Measurements from ENCODE around the gene NHLRC3. TPM values are rescaled to one million over a fixed set of nuclear protein-coding genes. Genes with fewer than 3 reads are reported as not detected.
A peak's percentile ranks its signal among the peaks of the same experiment; 100 is the strongest.
"Not testable (repeated sequence)": the region's sequence is repeated elsewhere in the genome, so short reads cannot be mapped to it uniquely, and the experiment has no call there.

Gene NHLRC3
- total and polyA plus RNA-seq, 2 of the 8 experiments (the other 6 are each of a cell fraction or from before 2014, with no cell fraction given) = 13.1 to 16.9 TPM

DNA sequence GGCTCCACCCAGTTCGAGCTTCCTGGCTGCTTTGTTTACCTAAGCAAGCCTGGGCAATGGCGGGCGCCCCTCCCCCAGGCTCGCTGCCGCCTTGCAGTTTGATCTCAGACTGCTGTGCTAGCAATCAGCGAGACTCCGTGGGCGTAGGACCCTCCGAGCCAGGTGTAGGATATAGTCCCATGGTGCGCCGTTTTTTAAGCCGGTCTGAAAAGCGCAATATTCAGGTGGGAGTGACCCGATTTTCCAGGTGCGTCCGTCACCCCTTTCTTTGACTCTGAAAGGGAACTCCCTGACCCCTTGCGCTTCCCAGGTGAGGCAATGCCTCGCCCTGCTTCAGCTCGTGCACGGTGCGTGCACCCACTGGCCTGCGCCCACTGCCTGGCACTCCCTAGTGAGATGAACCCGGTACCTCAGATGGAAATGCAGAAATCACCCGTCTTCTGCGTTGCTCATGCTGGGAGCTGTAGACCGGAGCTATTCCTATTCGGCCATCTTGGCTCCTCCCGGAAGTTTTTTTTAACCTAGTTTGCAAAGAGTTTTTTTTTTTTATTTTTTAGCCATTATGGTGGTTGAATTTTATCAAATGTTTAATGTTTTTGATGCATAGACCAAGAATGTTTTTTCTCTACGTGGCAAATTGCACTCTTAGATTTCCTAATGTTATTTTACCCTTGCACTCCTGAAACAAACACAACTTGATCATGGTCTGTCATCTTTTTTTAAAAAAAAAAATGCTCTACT, 31.7 kb upstream of the NHLRC3 start:
- H3K23ac ChIP-seq (ENCODE audit: insufficient read length); H2BK20ac ChIP-seq (ENCODE audit: low read length); H2AFZ ChIP-seq (ENCODE audit: low read length); H4K8ac ChIP-seq (ENCODE audit: extremely low read depth, insufficient read depth, low read length); H3K9ac ChIP-seq (replicated peaks in 1 of 4; ENCODE audit: extremely low read depth in 1 of 4, low read depth in 3 of 4, low read length in 3 of 4); H3K79me2 ChIP-seq (ENCODE audit: control insufficient read depth in 1 of 2, insufficient read depth in 2 of 2, low read length in 2 of 2); H2BK120ac ChIP-seq (replicated peaks; ENCODE audit: low read depth, low read length); H4K20me1 ChIP-seq (replicated peaks in 1 of 2; ENCODE audit: control insufficient read depth in 1 of 2, insufficient read depth in 2 of 2, low read length in 2 of 2); FAIRE-seq; H3K27ac ChIP-seq (ENCODE audit: low read depth, low read length); H3K79me1 ChIP-seq (ENCODE audit: low read depth, low read length); H2AK5ac ChIP-seq (ENCODE audit: low read depth, low read length); H4K91ac ChIP-seq (replicated peaks; ENCODE audit: insufficient read length, low read length); H3K9me3 ChIP-seq (ENCODE audit: insufficient read depth in 2 of 2, low read depth in 1 of 2, low read length in 1 of 2); H3K56ac ChIP-seq (replicated peaks; ENCODE audit: insufficient read length, low read depth, low read length); H3K27me3 ChIP-seq (replicated peaks in 1 of 4; ENCODE audit: control insufficient read depth in 3 of 4, extremely low read depth in 1 of 4, insufficient read depth in 3 of 4, low read length in 3 of 4); H3K4me3 ChIP-seq (ENCODE audit: extremely low read depth in 1 of 4, insufficient read depth in 2 of 4, low read depth in 3 of 4, low read length in 4 of 4); H3K23me2 ChIP-seq (ENCODE audit: low read depth, low read length); H3K4ac ChIP-seq (replicated peaks; ENCODE audit: insufficient read length, low read depth, low read length); H3K14ac ChIP-seq (ENCODE audit: insufficient read length); H4K5ac ChIP-seq (ENCODE audit: insufficient read length, low read depth, low read length); H2BK15ac ChIP-seq (ENCODE audit: low read length); H3K4me1 ChIP-seq (replicated peaks in 1 of 4; ENCODE audit: control insufficient read depth in 3 of 4, insufficient read depth in 4 of 4, low read length in 3 of 4); H2BK5ac ChIP-seq (ENCODE audit: low read depth, low read length); H3K18ac ChIP-seq (ENCODE audit: extremely low read depth, low read length); H2BK12ac ChIP-seq (ENCODE audit: low read depth, low read length): not testable (repeated sequence)
- DNase-seq (ENCODE audit: low read depth in 1 of 2, low spot score in 2 of 2) = peak in 1 of 2 experiments; percentile 66
- CTCF ChIA-PET (ENCODE audit: partially characterized antibody) = interaction anchor here (0.6 to 1.2 kb wide), 5 partner anchors 20 to 100 kb away, joined by 3 to 5 read pairs (median 3); no protein-coding TSS in a partner anchor
- Histone ChIP-seq H3K4me2 (ENCODE audit: insufficient read depth in 1 of 2, low read depth in 2 of 2, low read length in 2 of 2) (peak overlapping the region in 1 of 2 experiments; percentile 49; a peak in 1 of 4 replicates), H3K36me3 (ENCODE audit: control insufficient read depth in 2 of 4, insufficient read depth in 4 of 4, low read length in 3 of 4) (peaks cover 9 to 43% (median 18%) of the 10 kb centered on the region in 4 experiments)
- 75% methylated on average over 22 of the region's 29 CpGs; no CpG with 5 or more reads in 1 of the 2 experiments for WGBS, 2 experiments (ENCODE audit: extremely low coverage in 1 of 2, insufficient coverage in 1 of 2, insufficient read length in 1 of 2, insufficient replicate concordance in 2 of 2, low coverage in 1 of 2, low lambda C conversion rate in 2 of 2, missing lambda C conversion rate in 1 of 2)
- TF ChIP-seq YY1 (IDR thresholded peaks at IDR 0.05; ENCODE audit: low read depth, low read length) = peak; percentile 48; the same call in 1 of the 2 replicates
- POLR2A ChIA-PET (ENCODE audit: partially characterized antibody) = interaction anchor here (0.6 to 3.2 kb wide), 10 partner anchors 11 to 1411 kb away, joined by 3 to 15 read pairs (median 3); partner anchors contain the start of genes NHLRC3 and PROSER1
